Lung (tissue), 12 donors: ENCODE data around the gene MCU. TPM values are rescaled to one million over a fixed set of nuclear protein-coding genes. Genes with fewer than 3 reads are reported as not detected.
A peak's percentile ranks its signal among the peaks of the same experiment; 100 is the strongest.

Experiments
- ATAC-seq: fragments of 200-7000 bp; cut with Tn5 transposase; one replicate; pipeline ENCODE4 v1.9.1; 2020; ENCODE audit warnings: moderate number of reproducible peaks; ENCODE audit not compliant: insufficient read depth, low FRiP score
- DNase-seq, 3 donors: peaks; one replicate each; pipeline ENCODE4 v3.0.0-alpha.2; 2013 to 2017
- H3K27ac ChIP-seq, 2 donors: one replicate each; pipeline ENCODE4 v1.5.1; 2013; ENCODE audit warnings: mild to moderate bottlenecking in 2 of 2, moderate library complexity in 2 of 2, control low read depth in 1 of 2, inconsistent platforms in 1 of 2, low read depth in 1 of 2, low read length in 1 of 2
- H3K27me3 ChIP-seq, 3 donors: one replicate each; pipeline ENCODE4 v1.5.1; 2013; ENCODE audit warnings: low read length in 2 of 3; ENCODE audit not compliant: control insufficient read depth in 3 of 3, insufficient read depth in 3 of 3
- H3K36me3 ChIP-seq, 4 donors: one replicate each; pipeline ENCODE4 v1.5.1; 2013; ENCODE audit warnings: low read length in 4 of 4, mild to moderate bottlenecking in 1 of 4, moderate library complexity in 1 of 4; ENCODE audit not compliant: control insufficient read depth in 4 of 4, insufficient read depth in 4 of 4
- H3K4me1 ChIP-seq, 5 donors: one replicate each; pipeline ENCODE4 v1.5.1; 2013; ENCODE audit warnings: low read length in 5 of 5, mild to moderate bottlenecking in 2 of 5, moderate library complexity in 1 of 5; ENCODE audit not compliant: control insufficient read depth in 5 of 5, insufficient read depth in 5 of 5
- H3K4me3 ChIP-seq: one replicate; pipeline ENCODE4 v1.5.1; 2013; ENCODE audit warnings: mild to moderate bottlenecking, control low read depth, moderate library complexity
- H3K9ac ChIP-seq, 2 donors: one replicate each; pipeline ENCODE4 v1.5.1; 2013; ENCODE audit warnings: low read length in 2 of 2, control low read depth in 1 of 2; ENCODE audit not compliant: insufficient read depth in 1 of 2
- H3K9me3 ChIP-seq, 4 donors: one replicate each; pipeline ENCODE4 v1.5.1; 2013; ENCODE audit warnings: low read length in 3 of 4, mild to moderate bottlenecking in 1 of 4, moderate library complexity in 1 of 4; ENCODE audit not compliant: control insufficient read depth in 4 of 4, insufficient read depth in 3 of 4
- WGBS, 2 donors: extraction: QIAGEN DNeasy Blood & Tissue Kit; methylation state at CpG; one replicate each; pipeline ENCODE4 v1.1.7; 2013; 5-methylcytosine and 5-hydroxymethylcytosine counted together
- polyA plus RNA-seq, 2 donors: library from polyadenylated mRNA; stranded (reverse); fragments of 200-250 nt; gene quantifications; one replicate each; pipeline ENCODE4 v1.2.1, GENCODE V29; 2013
- total RNA-seq, 2 donors: library from RNA; depleted of rRNA in 1 of 2; stranded (reverse); fragments of >200 nt in 1 of 2; gene quantifications; one replicate each; pipeline ENCODE4 v1.2.1, GENCODE V29; 2014 to 2021
- TF ChIP-seq, protein P1 (sequence below): IDR thresholded peaks from 2 replicates; pipeline ENCODE4 v1.5.1; 2012; ENCODE audit warnings: mild to moderate bottlenecking; ENCODE audit errors: control extremely low read depth, extremely low read depth
- donor health status: control.
- donor health status: control.
- donor health status: Bipolar disorder and iron deficiency.
- donor health status: healthy.
- donor health status: DM: yes; HTN: yes; CAD: no.

MCU gene
- total and polyA plus RNA-seq, 4 donors = 23.1 to 70.7 (median 29.0) TPM

GRCh38 chr10:72801263-72801868 is 109.4 kb downstream of the MCU start:
- Histone ChIP-seq H3K9me3 (no peaks in the 10 kb centered on the region), H3K4me1 (peaks cover 0 to 5% (median 1%) of the 10 kb centered on the region in 5 donors), H3K9ac (no peak overlapping the region), H3K27me3 (no peaks in the 10 kb centered on the region), H3K4me3 (no peak overlapping the region), H3K27ac (no peak overlapping the region), H3K36me3 (no peaks in the 10 kb centered on the region)
- WGBS, 2 donors = 93% methylated on average over 5 of the region's 5 CpGs
- ATAC-seq (no peak), DNase-seq (no peak)
- TF ChIP-seq, protein P1, sequence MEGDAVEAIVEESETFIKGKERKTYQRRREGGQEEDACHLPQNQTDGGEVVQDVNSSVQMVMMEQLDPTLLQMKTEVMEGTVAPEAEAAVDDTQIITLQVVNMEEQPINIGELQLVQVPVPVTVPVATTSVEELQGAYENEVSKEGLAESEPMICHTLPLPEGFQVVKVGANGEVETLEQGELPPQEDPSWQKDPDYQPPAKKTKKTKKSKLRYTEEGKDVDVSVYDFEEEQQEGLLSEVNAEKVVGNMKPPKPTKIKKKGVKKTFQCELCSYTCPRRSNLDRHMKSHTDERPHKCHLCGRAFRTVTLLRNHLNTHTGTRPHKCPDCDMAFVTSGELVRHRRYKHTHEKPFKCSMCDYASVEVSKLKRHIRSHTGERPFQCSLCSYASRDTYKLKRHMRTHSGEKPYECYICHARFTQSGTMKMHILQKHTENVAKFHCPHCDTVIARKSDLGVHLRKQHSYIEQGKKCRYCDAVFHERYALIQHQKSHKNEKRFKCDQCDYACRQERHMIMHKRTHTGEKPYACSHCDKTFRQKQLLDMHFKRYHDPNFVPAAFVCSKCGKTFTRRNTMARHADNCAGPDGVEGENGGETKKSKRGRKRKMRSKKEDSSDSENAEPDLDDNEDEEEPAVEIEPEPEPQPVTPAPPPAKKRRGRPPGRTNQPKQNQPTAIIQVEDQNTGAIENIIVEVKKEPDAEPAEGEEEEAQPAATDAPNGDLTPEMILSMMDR = no peak

- TF ChIP-seq, protein P1 = no peak
- H3K4me3 ChIP-seq = no peak overlapping the region
- H3K9me3 ChIP-seq = no peaks in the 10 kb centered on the region
- no peaks in the 10 kb centered on the region for H3K36me3 ChIP-seq
- ATAC-seq = no peak
- no peak overlapping the region for H3K27ac ChIP-seq
- H3K9ac ChIP-seq = no peak overlapping the region
- DNase-seq = no peak
- no peaks in the 10 kb centered on the region for H3K27me3 ChIP-seq
- WGBS, 2 donors = 84 to 94% methylated on average over 2 of the region's 2 CpGs
- peaks cover 0 to 5% (median 1%) of the 10 kb centered on the region in 5 donors for H3K4me1 ChIP-seq
Measured at GRCh38 chr10:72802332-72802731, 110.4 kb downstream of the MCU start.

DNA sequence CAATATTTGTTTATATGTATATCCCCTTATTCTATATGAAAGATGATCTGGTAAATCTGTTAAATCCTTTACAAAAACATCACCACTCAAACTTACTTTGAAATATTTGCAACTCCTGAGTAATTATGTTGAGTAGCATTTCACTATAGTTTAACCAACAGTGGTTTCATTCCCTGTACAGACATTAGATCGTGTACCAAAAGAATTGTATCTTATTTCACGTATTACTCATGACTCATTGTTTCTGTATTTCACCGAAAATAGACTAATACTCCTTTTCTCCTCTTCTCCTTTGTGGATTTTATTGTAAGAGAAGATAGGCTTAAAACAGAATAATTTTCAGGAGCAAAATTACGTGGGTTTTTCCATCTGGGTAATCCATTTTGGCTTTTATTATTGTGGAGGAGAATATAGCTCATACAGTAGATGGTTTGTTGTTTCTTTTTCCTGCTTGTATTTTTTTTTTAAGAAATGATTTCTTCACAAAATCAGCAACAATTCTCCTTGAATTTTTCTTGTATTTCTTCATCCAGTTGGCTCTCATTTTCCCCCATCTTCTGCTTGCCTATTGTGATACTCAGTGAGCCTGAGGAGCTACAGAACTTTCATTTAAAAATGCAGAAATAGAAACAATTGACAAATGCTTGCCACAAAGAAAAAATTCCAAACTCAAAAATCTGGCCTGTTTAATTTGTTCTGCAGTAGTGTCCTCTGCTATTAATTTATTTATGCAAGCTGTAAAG is 111.0 kb downstream of the MCU start:
- H3K36me3 ChIP-seq = no peaks in the 10 kb centered on the region
- WGBS, 2 donors = 71 to 78% methylated on average over 4 of the region's 4 CpGs
- H3K27me3 ChIP-seq = no peaks in the 10 kb centered on the region
- H3K4me1 ChIP-seq = peaks cover 0 to 5% (median 1%) of the 10 kb centered on the region in 5 donors
- no peak overlapping the region for H3K9ac ChIP-seq
- H3K27ac ChIP-seq = peak overlapping the region in 1 of 2 donors; percentile 2
- H3K9me3 ChIP-seq = no peaks in the 10 kb centered on the region
- ATAC-seq (no peak), DNase-seq (no peak)
- TF ChIP-seq, protein P1 = no peak
- no peak overlapping the region for H3K4me3 ChIP-seq
